Measurements from ENCODE around the gene BROX.

The BROX gene

DNA sequence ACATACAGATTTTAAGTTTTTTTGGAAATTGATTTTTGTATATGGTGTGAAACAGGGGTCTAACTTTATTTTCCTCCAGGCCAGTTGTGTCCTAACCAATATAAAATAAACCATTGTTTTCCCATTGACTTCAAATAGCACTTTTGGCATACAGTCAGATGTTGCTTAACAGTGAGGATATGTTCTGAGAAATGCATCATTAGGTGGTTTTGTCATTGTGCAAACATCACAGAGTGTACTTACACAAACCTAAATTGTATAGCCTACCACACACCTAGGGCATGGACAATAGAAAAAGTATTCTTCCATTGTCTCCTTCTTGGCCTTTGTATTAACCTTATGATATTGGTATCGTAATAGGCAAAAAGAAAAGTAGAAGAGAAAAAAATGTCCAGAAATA is 65.1 kb downstream of the BROX start:
- TF ChIP-seq, protein P1, sequence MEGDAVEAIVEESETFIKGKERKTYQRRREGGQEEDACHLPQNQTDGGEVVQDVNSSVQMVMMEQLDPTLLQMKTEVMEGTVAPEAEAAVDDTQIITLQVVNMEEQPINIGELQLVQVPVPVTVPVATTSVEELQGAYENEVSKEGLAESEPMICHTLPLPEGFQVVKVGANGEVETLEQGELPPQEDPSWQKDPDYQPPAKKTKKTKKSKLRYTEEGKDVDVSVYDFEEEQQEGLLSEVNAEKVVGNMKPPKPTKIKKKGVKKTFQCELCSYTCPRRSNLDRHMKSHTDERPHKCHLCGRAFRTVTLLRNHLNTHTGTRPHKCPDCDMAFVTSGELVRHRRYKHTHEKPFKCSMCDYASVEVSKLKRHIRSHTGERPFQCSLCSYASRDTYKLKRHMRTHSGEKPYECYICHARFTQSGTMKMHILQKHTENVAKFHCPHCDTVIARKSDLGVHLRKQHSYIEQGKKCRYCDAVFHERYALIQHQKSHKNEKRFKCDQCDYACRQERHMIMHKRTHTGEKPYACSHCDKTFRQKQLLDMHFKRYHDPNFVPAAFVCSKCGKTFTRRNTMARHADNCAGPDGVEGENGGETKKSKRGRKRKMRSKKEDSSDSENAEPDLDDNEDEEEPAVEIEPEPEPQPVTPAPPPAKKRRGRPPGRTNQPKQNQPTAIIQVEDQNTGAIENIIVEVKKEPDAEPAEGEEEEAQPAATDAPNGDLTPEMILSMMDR (IDR thresholded peaks at IDR 0.05; ENCODE audit: insufficient read depth, low read depth, low read length, missing control alignments) = no peak
- no peak overlapping the region for H3K4me3 ChIP-seq (ENCODE audit: low read length)
- DNase-seq (ENCODE audit: low read depth) = peak; percentile 93

DNA sequence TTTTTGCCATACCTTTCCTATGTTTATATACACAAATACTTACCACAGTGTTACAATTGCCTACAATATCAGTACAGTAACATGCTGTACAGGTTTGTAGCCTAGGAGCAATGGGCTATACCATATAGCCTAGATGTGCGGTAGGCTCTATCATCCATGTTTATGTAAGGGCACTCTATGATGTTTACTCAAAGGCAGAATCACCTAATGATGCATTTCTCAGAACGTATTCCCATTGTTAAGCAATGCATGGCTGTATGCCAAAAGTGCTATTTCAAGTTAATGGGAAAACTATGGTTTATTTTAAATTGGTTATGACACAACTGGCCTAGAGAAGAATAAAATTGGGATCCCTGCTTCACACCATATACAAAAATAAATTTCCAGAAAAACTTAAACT is 65.6 kb downstream of the BROX start:
- DNase-seq (ENCODE audit: low read depth) = peak; percentile 96
- no peak overlapping the region for H3K4me3 ChIP-seq (ENCODE audit: low read length)
- TF ChIP-seq, protein P1 (IDR thresholded peaks at IDR 0.05; ENCODE audit: insufficient read depth, low read depth, low read length, missing control alignments) = no peak

DNA sequence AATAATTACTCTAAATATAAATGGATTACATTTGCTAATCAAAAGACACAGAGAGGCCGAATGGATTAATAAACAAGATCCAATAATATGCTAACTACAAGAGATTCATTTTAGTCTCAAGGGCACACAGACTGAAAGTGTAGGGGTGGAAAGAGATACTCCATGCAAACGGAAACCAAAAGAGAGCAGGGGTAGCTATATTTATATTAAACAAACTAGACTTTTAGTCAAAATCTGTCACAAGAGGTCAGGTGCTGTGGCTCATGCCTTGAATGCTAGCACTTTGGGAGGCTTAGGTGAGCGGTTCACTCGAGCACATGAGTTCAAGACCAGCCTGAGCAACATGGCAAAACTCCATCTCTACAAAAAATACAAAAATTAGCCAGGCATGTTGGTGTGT is 68.9 kb downstream of the BROX start:
- no peak overlapping the region for H3K4me3 ChIP-seq (ENCODE audit: low read length)
- TF ChIP-seq, protein P1 (IDR thresholded peaks at IDR 0.05; ENCODE audit: insufficient read depth, low read depth, low read length, missing control alignments) = no peak
- no peak for DNase-seq (ENCODE audit: low read depth)

DNA sequence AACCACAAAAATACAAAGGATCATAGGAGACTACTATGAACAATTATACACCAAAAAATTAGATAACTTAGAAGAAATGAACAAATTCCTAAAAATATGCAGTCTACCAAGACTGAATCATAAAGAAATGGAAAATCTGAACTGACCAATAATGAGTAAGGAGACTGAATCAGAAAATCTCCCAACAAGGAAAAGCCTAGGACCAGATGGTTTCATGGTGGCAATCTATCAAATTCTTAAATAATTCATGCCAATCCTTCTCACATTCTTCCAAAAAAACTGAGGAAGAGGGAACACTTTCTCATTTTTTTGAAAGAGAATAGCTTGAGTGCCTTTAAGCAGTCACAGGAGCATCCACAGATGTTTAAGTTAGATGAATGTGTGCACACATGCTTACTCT is 70.7 kb downstream of the BROX start:
- no peak for DNase-seq (ENCODE audit: low read depth)
- TF ChIP-seq, protein P1 (IDR thresholded peaks at IDR 0.05; ENCODE audit: insufficient read depth, low read depth, low read length, missing control alignments) = no peak
- no peak overlapping the region for H3K4me3 ChIP-seq (ENCODE audit: low read length)

DNA sequence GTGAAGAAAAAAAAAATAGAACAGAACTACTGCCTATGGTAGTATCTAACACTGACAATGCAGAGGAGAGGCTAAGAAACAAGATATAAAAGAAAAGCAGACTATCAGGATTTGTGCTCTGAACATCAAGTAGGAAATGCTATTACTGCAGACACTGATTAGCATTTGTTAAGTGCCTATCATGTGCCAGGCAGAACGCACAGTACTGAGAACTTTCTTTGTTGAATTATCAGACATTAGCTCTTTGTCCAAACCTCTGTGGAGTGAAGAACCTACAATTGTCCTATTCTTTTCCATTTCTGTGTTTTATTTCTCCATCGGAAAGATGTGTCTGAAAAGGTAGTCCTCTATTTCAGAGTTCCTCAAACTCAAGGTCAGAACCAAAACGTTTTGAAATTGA is 72.0 kb downstream of the BROX start:
- no peak overlapping the region for H3K4me3 ChIP-seq (ENCODE audit: low read length)
- DNase-seq (ENCODE audit: low read depth) = no peak
- TF ChIP-seq, protein P1 (IDR thresholded peaks at IDR 0.05; ENCODE audit: insufficient read depth, low read depth, low read length, missing control alignments) = no peak

Data from epithelial cell of esophagus (primary cell).